ENCODE results near the gene TCF25.

The TCF25 gene

DNA sequence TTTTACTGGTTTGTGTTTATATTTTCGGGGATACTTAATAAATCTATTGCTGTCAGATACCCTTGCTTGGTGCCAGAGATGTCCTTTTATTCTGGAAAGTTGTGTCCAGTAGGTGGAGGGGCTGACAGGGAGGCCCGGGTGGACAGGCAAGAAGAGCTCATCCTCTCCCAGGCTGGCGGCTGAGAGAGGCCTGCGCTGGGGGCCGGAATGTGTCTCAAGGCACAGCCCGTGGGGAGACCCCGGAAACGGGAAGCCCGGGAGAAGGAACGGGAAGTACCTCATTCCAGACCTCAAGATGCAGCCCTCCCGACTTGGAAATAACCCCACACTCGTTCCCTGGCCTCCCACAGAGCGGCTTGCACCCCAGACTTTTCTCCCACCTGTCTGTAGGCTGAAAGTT lies 62.6 kb downstream of the TCF25 start:
- in situ Hi-C loops (cut with HindIII; ENCODE audit: low sequenced_read_pairs): no loop called here

DNA sequence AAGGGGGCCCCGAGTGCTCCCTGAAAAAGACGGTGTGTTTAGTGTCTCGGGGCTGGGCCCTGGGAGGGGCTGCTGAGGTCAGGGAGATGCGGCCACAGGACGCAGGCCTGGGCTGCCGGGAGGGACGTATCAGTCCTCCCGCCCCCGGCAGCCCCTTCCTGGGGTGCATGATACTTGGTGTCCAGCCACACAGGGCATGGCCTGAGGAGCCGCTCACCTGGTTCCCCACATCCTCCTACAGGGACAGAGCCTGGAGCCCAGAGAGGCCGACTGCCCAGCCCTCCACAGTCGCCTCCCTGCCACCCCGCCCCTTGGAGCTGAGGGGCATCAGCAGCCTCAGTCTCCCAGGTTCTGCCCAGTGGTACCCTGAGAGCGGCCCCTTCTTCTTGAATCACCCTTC lies 63.1 kb downstream of the TCF25 start:
- in situ Hi-C loops (cut with HindIII; ENCODE audit: low sequenced_read_pairs): no loop called here

DNA sequence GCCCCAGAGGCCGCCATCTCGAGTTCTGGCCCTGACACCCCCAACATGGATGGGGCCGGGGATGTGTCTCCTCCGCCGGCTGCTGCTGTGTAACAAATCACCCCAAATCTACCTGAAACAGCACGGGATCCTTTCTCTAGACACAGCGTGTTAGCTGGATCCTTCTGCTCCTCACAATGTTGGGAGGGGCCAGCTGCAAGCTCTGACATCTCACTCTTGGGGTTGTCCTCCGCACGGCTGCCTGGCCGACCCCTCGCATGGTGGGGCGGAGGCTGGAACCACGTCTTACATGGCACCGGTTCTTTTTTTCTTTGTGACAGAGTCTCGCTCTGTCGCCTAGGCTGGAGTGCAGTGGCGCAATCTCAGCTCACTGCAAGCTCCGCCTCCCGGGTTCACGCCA lies 63.6 kb downstream of the TCF25 start:
- in situ Hi-C loops (cut with HindIII; ENCODE audit: low sequenced_read_pairs): no loop called here

DNA sequence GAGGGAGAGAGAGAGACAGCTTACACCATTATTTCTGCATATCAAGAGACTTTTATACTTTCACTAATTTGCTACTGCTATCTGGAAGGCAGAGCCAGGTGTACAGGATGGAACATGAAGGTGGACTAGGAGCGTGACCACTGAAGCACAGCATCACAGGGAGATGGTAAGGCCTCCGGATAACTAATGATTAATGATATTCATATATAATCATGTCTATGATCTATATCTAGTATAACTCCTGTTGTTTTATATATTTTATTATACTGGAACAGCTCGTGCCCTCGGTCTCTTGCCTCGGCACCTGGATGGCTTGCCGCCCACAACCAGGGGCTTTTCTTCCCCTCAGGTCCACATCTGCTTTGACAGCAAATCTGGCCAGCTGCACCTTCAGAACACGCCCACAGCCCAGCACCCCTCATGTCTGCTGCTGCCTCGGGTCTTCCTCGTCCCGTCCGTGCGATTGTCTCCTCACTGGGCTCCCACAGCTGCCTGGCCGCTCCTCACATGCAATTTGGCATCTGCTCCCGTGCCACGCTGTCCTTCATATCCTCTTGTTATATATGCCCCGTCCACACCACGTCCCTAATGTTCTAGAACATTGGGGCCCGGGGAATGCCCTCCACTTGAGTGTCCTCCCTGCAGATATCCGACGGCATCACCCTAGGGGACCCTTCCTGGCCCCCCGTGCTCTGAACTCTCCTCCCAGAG lies 64.9 kb downstream of the TCF25 start:
- in situ Hi-C loops (cut with HindIII; ENCODE audit: low sequenced_read_pairs): no loop called here

DNA sequence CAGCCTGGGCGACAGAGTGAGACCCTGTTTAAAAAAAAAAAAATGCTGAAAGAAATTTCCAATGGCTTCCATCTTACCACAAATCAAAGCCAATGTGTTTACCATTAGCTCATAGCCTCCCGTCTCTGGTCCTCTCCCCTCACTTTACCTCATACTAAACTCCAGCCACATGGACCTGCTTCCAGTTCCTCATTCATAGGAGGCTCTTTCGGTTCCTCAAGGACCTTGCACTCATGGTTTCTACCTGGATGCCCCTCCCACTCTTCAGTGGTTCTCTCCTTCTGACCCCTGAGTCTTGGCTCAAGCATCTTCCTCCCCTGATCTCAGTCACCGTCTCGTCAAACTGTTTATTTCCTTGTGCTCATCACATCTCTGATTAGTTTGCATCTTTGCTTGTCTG lies 71.4 kb downstream of the TCF25 start:
- in situ Hi-C loops (cut with HindIII; ENCODE audit: low sequenced_read_pairs): no loop called here

DNA sequence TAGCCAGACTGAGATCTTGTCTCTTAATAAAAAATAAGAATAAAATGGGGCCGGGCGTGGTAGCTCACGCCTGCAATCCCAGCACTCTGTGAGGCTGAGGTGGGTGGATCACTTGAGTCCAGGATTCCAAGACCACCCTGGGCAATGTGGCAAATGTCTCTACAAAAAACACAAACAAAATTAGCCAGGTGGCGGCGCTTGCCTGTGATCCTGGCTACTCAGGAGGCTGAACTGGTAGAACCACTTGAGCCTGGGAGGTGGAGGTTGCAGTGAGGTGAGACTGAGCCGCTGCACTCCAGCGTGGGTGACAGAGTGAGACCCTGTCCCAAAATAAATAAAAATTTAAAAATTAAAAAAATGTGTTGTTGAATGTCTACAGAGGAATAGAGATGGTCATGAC lies 72.3 kb downstream of the TCF25 start:
- in situ Hi-C loops (cut with HindIII; ENCODE audit: low sequenced_read_pairs): no loop called here

DNA sequence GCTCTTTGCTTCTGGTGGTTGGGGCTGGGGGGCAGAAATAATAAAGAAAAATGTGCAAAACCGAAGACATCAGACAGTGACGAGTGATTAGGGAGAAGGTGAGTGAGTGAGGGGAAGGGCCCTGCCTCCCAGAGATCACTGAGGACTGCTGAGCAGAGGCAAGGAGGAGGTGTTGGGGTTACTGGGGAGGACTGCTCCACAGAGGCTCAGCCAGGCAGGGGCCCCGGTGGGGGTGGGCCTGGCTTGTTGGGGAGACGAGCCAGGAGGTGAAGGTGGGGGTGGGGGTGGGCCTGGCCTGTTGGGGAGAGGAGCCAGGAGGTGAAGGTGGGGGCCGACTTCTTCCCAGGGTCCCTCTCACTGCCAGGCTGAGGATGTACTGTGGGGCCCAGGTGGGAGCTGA lies 73.1 kb downstream of the TCF25 start:
- in situ Hi-C loops (cut with HindIII; ENCODE audit: low sequenced_read_pairs): no loop called here

DNA sequence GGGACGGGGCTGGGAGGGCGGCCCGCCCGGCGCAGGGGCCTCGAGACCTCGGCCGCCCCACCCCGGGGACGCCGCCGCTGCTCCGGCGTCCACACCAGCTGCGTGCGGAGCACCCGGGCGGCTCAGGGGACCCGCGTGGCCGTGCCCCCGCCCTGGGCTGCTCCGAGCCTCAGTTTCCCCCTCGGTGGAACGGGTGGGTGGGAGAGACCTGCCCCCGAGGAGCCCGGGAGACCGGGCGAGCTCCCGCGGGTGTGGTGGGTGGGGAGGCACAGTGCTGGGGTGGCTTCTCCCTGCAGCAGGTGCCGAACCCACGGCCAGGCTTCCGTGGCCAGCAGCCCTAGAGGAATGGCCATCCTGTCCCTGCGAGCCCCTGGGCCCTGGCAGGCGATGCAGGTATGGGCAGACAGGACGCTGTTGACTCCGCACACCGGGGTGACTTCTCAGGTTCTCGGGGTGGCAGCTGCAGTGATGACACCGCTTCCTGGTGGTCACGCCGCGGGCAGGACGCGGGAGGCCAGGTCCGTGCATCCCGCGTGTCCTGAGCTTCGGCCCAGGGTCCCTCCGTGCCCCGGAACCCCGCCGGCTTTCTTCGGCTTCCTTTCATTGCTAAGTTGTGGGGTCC lies 75.8 kb downstream of the TCF25 start:
- in situ Hi-C loops (cut with HindIII; ENCODE audit: low sequenced_read_pairs): no loop called here

DNA sequence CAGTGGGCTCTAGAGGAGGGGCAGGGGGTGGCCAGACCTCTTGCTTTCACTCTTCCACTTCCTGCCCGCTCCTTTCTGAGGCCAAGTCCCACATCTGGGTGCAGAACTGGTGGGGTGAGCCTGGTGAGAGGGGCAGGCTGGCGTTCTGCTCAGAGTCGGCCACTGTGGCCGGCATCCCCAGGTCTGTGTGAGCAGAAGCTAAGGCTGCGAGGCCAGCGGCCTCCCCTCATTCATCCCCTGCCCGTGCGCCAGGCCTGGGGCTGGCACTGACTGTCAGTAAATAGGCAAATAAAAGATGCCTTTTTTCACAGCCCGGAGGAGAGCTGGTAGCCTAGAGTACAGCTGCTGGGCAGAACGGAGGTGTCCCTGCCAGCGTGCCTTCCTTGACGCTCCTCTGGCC lies 76.4 kb downstream of the TCF25 start:
- in situ Hi-C loops (cut with HindIII; ENCODE audit: low sequenced_read_pairs): no loop called here

DNA sequence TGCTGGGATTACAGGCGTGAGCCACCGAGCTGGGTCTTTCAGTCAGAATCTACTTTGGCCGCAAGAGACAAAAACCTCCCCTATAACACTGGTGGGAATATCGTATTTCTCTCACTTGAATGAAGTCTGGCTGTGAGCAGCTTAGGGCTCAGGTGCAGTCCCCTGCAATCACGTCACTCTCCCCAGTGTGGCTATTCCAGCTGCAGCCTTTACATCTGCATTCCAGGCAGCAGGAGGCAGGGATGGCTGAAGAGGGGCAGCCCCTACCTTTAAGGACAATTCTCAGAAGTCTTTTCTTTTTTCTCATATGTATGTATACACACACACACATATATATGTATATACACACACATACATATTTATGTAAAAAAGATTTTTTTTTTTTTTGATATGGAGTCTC lies 78.1 kb downstream of the TCF25 start:
- in situ Hi-C loops (cut with HindIII; ENCODE audit: low sequenced_read_pairs): no loop called here

DNA sequence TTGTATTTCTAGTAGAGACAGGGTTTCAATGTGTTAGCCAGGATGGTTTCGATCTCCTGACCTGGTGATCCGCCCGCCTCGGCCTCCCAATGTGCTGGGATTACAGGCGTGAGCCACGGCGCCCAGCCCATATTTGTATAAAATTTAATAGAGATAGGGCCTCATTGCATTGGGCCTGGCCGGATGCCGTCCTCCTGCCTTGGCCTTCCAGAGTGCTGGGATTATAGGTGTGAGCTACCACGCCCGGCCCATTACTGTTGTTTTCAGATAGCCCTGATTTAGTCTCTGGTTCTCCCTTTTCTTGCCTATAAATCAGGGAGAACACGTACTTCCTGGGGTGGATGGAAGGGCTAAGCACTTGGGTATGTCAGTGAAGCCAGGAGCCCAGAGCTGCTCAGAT lies 78.7 kb downstream of the TCF25 start:
- in situ Hi-C loops (cut with HindIII; ENCODE audit: low sequenced_read_pairs): no loop called here

DNA sequence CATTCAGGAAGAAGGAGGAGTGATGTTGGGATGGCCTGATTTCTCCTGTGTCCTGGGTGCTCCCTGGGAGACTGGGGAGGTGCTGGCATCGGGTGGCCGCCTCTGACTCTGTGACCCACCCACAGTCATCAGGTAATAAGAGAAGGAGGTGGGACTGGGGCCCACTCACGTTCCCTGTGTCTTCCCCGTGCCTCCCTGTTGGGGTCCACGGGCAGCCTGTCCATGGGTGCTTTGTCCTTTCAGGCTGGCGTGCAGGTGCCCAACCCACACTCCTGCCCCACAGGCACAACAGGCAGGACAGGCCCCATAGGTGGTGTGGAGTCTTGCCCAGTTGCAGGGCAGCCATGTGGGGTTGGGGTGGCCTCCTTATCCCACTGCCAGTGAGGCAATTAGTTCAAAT lies 79.2 kb downstream of the TCF25 start:
- in situ Hi-C loops (cut with HindIII; ENCODE audit: low sequenced_read_pairs): no loop called here

DNA sequence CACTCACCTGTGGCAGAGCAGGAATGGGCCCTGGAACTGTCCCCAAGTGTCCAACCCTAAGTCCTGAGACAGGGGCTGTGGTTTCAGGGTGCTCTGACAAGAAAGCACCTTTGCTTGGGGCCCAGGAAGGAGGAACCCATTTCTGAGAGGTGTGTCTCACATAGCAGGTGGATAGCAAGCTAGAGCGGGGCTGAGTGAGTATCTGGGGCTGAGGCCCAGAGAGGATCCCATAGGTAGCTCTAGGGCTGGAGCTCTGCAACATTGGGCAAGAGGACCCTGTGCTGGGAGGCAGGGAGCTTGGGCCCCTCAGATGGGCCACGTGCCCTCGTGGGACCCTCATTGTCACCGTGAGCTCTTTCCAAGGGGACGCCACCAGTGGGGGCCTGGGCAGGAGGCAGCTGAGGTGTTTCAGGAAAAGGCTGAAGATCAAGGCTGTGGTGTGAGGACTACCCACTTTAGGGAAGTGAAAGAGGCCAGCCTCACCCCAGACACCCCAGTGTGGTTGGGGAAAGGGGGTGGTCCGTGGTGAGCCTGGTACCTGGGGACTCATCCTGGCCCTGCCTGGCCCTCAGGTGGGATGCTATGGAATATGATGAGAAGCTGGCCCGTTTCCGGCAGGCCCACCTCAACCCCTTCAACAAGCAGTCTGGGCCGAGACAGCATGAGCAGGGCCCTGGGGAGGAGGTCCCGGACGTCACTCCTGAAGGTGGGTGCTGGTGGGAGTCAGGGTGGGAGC lies 80.4 kb downstream of the TCF25 start:
- in situ Hi-C loops (cut with HindIII; ENCODE audit: low sequenced_read_pairs): no loop called here

DNA sequence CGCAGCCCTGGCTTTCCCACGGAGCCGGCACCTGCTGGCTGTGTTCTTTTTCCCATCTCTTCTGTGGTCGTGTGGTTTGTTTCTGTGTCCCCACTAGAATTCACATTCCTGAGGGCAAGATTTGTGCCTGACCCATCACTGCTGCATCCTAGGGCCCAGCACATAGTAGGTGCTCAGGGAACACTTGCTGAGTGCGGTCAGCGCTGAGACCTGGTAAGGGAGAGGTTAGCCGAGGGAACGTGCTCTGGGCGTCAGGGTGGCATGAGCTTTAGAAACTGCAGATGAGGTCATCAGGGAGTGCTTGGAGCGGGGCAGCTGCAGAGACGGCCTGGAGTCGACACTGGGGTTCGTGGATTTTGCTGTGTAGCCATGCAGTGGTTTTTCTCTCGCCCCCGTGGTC lies 81.1 kb downstream of the TCF25 start:
- in situ Hi-C loops (cut with HindIII; ENCODE audit: low sequenced_read_pairs): no loop called here

DNA sequence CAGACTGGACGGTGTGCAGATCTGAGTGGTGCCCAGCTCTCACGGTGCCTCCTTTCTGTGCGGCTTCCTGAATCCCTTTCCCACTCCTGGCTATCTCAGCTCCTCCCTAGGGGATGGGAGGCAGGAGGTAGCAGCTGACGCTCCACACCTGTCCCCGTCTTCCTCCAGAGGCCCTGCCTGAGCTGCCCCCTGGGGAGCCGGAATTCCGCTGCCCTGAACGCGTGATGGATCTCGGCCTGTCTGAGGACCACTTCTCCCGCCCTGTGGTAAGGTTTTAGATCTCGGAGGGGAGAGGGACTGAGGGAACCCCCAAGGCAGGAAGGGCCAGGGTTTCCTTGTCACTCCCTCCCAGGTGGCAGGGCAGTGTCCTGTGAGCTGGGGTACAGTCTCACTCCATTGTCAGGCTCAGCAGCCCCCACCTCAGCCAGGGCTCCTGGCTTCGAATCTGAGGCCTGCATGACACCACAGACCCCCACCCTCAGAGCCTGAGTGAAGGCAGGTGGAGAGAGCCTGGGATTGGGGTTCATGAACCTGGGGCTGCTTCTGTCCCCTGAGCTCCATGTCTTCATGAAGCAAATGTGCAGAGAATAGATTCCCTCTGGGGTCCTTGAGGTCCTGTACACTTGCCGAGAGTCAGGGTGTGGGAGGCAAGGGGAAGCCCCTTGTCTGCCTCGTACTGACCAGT lies 81.8 kb downstream of the TCF25 start:
- in situ Hi-C loops (cut with HindIII; ENCODE audit: low sequenced_read_pairs): no loop called here

DNA sequence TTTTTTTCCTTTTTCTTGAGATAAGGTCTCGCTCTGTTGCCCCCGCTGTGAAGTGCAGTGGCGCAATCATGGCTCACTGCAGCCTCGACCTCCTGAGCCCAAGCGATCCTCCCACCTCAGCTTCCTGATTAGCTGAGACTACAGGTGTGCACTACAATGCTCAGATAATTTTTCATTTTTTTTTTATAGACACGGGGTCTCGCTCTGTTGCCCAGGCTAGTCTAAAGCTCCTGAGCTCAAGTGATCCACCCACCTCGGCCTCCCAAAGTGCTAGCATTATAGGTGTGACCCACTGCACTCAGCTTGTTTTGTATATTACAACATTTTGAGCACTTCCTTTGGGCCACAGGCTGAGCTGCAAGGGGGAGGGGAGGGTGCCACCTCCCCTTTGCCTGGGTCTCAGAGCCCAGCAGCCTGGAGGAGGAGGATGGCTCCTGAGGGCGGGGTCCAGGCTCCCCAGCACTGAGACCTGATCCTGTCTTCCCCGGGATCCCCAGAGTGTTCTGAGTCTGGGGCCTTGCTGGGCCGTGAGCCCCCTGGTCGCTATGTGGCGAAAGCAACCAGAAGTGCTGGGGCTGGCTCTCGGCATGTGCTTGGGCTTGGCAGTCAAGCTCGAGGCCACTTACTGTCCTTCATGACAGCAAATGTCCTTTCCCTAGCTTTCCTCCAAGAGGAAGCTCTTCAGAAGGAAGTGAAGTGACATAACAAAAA lies 83.3 kb downstream of the TCF25 start:
- in situ Hi-C loops (cut with HindIII; ENCODE audit: low sequenced_read_pairs): no loop called here

DNA sequence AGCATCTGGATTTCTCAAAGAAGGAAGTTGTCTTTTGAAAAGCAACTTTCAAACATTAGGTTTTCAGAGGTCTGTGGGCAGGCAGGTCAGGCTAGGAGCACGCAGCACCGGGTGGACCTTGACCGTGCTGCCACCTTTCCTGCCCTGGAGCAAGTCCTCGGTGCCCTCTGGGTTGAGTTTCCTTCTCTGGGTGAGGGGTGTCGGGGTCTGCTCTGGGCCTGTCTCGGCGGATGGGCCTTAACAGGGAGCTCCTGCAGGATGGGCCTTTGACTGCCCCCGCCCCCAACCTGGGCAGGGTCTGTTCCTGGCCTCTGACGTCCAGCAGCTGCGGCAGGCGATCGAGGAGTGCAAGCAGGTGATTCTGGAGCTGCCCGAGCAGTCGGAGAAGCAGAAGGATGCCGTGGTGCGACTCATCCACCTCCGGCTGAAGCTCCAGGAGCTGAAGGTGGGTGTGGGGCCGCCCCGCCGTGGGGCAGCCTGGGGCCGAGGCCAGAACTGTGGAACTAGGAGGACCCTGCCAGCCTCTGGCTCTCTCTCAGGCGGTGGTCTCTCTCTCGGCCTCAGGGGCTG lies 83.9 kb downstream of the TCF25 start:
- in situ Hi-C loops (cut with HindIII; ENCODE audit: low sequenced_read_pairs): no loop called here

DNA sequence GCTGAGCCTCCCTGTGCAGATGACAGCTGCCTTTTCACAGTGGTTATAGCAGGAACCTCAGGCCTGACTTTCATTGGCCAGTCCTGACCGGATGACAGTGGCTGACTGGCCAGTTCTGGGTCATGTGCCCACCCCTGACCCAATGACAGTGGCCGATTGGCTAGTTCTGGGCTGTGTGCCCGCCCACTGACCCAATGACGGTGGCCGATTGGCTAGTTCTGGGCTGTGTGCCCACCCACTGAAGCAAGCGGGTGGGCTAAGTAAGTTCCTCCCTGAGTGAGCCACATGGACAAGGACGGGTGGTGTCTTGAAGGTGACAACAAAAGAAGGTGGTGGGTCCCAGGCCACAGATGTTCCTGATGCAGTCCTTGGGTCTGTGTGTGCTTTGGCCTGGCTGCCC lies 84.7 kb downstream of the TCF25 start:
- in situ Hi-C loops (cut with HindIII; ENCODE audit: low sequenced_read_pairs): no loop called here

DNA sequence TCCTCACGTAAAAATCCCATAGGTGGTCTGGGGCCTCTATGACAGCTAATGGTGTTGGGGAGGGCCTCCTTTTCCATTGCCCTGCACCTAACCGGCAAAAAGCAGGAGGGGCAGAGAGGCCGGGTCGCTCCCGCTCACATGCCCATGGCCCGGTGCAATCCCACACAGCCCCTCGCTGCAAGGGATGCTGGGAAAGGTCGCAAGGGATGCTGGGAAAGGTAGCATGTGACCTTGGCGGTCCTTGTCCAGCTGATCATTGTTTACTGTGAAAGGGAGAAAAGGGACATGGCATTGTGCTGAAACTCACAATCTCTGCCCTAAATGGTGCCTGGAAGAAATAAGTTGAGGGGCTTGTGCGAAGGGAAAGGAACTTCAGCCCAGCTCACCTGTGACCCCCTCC lies 85.2 kb downstream of the TCF25 start:
- in situ Hi-C loops (cut with HindIII; ENCODE audit: low sequenced_read_pairs): no loop called here

DNA sequence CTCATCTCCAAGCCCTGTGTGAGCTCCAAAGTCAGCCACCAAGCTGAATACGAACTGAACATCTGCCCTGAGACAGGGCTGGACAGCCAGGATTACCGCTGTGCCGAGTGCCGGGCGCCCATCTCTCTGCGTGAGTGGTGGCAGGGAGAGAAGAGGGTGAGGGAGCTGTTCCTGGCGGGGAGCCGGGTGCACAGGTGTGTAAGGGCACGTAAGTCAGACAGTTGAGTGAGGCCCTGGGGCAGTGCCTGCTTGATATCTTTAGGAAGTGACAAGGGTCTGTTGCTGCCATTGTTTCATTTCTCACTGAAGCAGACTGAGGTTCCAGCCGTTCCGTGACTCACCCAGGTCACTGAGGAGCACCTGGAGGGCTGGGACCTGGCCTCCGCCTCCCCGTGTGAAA lies 87.6 kb downstream of the TCF25 start:
- in situ Hi-C loops (cut with HindIII; ENCODE audit: low sequenced_read_pairs): no loop called here
